Umbilical cord (tissue), 2 donors: ENCODE measurements around the gene MND1. TPM values are rescaled to one million over a fixed set of nuclear protein-coding genes. Genes with fewer than 3 reads are reported as not detected.
"Not testable (repeated sequence)": the region's sequence is repeated elsewhere in the genome, so short reads cannot be mapped to it uniquely, and the experiment has no call there.

Experiments used
- DNase-seq: peaks from one replicate; pipeline ENCODE4 v3.0.0-alpha.2; 2015; ENCODE audit warnings: low spot score
- total RNA-seq: library from RNA; depleted of rRNA; stranded (reverse); fragments of >200 nt; gene quantifications from one replicate; pipeline ENCODE4 v1.2.3, GENCODE V29; 2014; ENCODE audit warnings: low replicate concordance; ENCODE audit not compliant: insufficient read depth

Gene MND1
- total RNA-seq, 1 donor from 2014 or later = 5.8 TPM

DNA sequence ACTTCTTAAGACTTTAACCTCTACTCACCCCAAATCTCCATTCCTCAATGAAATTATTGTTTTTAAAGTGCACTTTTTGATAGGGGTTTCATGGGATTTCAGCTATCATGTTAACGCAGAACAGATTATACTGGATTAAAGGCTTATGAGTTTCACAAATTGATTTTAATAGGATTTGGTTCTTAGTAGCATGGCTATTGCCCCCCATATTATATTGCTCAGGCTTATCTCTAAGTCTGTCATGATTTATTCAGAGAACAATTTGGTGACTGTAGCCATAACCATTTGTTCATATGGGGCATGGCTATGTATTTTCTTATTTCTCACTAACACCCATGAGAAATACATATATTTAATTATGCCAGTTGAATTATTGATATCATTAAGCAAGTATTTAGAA, 57.0 kb downstream of the MND1 start:
- no peak for DNase-seq

DNA sequence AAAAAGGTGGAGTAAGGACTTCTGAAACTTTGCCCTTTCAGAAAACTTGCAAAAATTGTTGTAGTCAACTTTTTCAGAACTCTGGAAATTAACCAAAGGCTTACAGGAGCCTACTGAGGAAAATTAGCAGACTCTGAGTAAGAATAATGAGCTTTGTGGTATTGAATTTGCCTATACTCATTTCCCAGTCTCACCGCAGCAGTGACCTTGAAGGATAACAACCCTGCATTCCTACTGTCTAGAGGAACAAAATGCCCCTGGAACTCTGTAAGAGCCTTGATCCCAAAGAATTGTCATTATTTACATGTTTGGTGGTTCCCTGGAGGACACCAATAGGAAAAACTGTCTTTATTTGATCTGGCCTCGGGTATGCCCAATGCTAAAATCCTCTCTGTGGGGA, 57.9 kb downstream of the MND1 start:
- DNase-seq = no peak

DNA sequence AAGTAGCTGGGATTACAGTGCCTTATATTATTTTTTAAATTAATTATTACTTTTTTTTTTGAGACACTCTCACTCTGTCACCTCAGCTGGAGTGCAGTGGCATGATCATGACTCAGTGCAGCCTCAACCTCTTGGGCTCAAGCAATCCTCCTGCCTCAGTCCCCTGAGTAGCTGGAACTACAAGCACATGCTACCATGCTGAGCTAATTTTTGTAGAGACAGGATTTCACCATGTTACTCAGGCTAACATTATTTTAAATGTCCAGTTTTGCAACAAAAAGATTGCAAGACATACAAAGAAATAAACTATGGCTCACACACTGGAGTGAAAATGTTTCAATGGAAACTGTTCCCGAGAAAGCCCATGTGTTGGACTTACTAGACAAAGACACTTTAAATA, 59.2 kb downstream of the MND1 start:
- DNase-seq = no peak

DNA sequence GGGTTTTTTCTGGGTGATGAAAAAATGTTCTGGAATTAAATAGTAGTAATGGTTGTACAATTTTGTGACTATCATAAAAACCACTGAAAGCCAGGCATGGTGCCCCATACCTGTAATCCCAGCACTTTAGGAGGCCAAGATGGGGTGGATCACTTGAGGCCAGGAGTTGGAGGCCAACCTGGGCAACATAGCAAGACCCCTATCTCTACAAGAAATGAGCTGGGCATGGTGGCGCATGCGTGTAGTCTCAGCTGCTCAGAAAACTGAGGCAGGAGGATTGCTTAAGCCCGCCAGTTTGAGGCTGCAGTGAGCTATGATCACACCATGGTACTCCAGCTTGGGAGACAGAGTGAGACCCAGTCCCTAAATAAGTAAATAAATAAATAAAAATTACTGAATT, 63.4 kb downstream of the MND1 start:
- no peak for DNase-seq

DNA sequence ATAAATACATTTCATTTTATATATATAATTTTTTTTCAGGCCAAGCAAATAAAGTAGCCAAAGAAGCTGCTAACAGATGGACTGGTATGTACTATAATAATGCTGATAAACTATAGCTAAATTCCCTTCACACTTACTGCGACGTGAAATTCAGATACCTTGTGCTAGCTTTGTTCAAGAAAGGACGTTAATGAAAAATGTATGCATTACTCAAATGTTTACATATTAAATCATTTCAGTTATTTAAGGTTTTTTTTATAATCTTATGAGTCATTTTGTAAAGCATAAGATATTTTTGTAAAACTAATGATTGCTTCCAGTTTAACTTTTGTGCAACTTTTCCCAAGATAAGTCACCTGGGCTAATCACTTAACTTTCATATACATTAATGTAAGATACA, 64.4 kb downstream of the MND1 start:
- DNase-seq = no peak

DNA sequence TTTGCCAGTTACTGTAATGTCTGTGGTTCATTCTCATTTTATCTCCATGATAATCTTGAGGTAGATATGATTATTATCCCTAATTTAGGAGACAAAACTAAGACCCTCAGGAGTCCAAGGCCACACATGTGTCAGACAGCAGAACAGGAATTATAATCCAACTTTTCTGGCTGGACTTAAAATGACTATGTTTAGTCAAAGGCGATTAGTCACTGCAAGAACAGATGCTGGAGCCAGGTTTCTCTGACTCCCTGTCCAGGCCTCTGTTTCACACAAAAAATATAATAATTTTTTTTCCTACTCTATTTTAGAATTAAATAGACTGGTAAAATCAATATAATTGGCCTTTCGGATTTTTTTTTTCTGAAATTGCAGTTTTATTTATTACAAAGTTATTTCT, 64.9 kb downstream of the MND1 start:
- peak; percentile 51 for DNase-seq

DNA sequence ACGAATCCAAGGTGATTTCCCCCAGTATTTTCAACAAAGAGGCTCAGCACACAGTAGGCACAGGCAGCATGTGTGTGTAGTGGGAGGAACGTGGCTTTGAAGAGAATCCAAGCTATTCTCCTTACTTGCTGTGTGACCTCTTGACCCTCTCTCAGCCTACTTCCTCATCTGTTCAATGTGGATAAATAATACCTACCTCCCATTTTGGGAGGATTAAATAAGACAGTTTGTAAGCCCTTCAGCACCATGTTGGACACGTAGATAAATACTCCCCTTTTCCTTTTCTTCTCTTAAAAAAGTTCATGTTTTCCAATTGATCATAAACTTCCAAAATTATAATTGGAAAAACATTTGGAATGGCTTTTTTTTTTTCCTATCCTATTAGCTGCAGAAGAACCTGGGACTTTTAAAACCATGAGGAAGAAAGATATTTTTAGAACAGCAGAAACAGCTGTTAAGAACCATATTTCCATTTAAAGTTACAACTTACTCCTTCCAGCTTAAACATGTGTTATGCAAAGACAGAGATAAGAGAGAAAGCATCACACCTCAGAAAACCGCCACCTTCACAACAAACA, 65.5 kb downstream of the MND1 start:
- DNase-seq = peak; percentile 19

DNA sequence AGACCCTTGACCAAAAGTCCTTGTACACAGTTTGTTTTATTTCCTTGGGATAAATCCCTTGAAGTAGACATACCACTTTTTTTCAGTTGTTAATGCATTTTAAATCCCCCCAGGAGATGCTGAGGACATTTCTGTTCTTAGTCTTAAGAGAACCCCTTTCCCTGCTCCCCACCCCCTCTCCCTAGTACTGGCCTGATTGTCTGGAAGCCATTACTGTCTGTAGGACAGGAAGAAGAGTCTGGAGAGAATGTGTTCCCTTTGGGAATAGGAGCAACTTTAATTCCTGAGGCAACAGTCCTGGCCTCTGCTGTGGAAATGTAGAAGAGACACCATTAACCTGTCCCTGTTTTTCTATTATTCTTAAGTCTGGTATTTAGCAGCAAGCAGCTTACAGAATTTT, 69.4 kb downstream of the MND1 start:
- DNase-seq = no peak

DNA sequence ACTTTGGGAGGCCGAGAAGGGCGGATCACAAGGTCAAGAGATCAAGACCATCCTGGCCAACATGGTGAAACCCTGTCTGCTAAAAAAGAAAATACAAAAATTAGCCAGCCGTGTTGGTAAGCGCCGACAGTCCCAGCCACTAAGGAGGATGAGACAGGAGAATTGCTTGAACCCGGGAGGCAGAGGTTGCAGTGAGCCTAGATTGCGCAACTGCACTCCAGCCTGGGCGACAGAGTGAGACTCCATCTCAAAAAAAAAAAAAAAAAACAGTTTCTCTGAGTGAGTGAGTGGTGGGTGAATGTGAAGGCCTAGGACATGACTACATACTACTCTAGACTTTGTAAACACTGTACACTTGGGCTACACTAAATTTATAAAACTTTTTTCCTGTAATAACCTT, 72.0 kb downstream of the MND1 start:
- not testable (repeated sequence) for DNase-seq

DNA sequence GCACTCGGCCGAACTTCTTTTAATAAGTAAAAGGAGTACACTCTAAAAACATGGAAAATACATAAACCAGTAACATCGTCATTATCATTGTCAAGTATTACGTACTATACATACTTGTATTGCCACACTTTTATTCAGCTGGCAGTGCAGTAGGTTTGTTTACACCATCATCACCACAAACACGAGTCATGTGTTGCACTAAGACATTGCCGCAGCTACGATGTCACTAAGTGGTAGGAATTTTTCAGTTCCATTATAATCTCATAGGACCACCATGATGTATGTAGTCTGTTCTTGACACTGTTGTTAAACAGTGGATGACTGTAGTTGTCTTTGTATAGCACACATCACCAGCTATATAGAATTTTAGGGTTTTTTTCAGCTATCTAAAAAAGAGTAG, 73.6 kb downstream of the MND1 start:
- DNase-seq = no peak

DNA sequence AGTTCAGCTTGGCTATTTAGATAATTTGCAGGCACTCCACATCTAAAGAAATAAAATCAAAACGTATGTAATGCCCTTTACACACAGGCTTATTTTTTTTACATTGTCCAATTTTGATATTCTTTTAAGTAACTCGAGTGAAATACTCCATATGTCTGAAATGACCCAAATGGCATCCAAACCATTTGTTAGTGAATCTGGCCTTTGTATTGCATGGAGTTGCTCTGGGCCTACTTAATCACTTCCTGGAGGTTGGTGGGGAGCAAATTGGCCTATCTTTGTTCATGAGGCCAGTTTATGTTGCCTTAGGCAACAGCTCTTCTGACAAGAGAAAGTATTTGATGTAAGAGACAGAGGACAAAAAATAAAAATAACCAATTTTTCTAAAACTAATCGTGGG, 74.1 kb downstream of the MND1 start:
- no peak for DNase-seq

DNA sequence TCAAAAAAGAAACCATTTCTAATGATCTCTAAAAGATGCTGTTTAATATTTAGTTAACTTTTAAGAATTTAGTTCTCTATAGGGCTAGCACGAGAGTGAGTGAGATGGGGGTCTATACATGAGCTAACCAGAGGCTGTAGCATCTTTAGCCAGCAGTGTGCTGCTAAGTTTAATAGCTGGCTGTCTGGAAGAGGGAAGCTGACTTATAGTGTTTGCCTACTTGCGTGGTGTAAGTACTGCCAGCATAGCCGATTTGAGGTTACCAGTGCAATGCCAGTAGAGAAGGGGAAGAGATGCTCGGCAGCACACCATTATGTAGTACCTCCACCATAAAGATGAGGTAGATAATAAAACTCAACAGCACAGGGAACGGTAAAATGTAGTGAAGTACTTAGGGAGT, 74.5 kb downstream of the MND1 start:
- no peak for DNase-seq

DNA sequence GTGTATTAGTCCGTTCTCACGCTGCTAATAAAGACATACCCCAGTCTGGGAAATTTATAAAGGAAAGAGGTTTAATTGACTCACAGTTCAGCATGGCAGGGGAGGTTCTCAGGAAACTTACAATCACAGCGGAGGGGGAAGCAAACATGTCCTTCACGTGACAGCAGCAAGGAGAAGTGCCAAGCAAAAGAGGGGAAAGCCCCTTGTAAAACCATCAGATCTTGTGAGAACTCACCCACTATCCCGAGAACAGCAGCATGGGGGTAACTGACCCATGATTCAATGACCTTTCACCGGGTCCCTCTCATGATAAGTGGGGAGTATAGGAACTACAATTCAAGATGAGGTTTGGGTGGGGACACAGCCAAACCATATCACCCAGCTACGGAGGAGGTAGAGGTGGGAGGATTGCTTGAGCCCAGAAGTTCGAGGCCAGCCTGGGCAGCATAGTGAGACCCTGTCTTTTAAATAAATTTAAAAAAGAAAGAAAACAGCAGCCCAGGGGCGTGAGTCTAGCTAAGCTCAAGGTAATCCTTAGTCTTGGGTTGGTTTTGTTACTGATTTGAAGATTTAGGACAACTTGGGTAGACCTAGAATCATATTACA, 75.3 kb downstream of the MND1 start:
- no peak for DNase-seq

DNA sequence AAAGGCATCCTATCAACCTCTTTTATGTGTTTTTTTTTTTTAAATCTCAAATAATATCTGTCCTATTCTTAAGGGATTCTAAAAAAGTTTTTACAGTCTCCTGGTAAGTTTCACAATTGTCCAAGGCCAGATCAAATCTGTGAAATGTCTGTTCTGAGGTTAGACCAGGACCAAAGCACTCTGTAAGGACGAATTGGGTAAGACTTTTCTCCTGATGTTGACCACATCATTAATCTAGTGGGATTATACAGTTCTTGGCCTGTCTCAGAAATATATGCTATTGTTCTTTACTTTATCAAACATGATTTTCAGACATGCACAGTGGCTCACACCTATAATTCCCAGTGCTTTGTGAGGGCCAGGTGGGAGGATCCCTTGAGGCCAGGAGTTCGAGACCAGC, 75.9 kb downstream of the MND1 start:
- no peak for DNase-seq

DNA sequence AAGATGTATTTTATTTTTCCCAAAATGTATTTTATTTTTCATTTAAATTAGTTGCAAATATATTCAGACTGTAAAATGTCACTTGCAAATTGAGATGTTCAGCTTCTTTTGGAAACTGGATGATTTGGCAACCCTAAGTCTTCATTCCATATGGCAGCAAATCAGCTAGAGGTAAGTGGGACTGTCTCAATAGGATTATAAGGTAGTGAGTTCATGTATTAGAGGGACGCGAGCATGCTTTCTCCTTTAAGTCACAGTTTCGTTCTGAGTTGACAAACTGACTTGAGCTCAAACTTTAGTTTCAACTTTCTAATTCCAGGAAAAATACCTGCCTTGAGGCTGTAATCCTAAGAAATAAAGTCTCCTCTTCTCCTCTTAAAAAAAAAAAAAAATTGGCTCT, 77.5 kb downstream of the MND1 start:
- no peak for DNase-seq

DNA sequence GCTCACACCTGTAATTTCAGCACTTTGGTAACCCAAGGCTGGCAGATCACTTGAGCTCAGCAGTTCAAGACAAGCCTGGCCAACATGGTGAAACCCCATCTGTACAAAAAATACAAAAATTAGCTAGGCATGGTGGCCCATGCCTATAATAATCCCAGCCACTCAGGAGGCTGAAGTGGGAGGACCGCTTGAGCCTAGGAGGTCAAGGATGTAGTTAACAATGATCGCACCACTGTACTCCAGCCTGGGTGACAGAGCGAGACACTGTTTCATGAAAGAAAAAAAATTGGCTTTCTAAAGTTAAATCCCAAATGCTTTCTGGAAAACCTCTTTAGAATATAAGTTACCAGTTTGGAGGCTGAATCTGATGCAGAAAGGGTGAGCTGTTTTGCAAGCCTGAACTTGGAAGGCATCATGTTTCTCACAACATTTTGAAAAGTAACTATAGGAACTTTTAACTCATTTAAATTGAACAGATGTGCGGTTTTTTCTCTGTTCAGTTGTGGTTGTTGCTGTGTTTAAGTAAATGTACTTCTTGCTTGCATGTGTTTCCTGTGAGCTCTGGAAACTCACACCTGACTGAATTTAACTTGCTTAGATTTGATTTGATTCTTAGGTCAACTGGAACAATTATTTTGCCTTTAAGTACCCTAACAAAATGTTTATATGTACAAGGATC, 81.9 kb downstream of the MND1 start:
- no peak for DNase-seq

DNA sequence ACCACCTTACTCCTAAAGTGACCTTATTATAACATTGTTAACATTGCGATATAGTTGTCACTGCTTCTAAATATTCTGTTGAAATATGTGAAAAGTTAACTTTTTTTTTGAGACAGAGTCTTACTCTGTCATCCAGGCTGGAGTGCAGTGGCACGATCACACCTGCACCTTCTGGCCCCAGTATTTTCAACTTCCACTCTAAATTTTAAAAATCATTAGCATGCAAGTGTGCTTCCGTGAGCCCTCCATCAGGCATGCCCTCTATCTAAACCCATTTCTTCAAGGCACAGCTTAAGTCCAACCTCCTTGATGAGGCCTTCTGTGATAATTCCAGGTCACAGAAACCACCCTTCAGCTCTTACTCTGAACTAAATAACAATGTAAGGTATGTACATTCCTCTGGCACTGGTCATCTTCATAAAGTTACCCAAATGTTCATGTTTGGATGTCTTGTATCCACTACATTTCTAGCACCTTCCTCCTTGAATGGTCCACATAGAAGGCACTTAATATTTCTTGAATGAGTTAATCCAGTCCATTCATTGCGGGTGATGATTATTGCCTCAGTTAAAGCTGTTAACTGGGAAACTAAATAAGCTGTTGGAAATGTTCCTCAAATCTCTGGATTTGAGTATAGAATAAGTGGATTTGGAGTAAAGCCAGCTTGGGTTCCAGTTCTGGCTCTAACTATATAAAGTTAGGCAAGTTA, 83.0 kb downstream of the MND1 start:
- peak; percentile 11 for DNase-seq

DNA sequence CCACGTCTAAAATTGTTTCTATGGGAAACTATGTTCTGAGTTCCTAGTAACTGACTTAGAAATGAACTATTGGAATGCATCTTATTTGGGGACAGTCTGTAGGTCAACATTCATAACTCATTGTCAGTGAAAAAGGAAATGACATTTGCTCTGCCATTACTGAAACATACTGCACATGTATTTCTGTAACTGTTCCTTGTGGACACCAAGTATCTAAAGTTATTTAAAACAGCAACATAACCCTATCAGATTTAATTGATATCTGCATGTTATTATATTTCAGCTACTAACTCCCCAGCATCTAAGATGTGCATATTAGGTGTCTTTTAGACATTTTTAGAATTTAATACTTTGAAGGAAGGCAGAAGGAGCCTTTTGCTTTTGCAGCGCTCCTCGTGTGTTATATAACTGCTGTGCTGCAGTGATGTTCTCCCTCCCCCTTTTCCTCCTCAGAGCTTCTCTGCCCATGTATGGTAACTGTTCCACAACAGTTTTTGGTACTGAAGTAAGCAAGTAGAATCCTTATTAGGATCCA, 84.5 kb downstream of the MND1 start:
- peak; percentile 86 for DNase-seq

DNA sequence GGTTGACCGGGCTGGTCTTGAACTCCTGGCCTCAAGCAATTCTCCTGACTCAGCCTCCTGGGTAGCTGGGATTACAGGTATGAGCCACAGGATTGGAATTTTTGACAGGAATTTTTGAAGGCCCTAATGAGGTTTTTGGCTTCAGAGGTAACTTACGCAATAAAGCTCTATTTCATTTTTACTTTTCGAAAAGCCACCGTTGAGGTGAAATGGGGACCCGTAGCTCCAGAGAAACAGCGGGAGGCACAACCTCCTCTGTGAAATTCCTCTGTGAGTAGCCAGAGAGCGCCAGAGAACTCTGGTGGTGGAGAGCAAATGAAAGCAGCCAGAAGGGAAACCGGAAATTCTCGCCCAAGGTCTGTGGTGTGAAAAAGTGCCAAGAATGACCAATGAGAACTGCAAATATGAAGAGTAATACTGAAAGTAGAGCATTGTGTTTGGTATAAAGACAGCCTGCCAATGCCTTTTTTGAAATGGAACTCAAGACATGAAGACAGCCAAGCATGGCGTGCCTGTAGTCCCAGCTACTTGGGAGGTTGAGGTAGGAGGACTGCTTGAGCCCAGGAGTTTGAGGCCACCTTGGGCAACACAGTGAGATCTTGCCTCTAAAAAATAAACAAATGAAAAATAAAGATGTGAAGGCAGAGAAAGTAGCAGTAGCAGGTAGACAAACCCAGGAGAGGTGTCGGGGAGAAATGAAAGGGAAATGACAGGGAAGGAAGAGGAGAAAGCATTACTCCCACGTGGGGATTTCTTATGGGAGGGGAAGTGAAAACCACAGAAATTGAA, 88.7 kb downstream of the MND1 start:
- DNase-seq = peak; percentile 38

DNA sequence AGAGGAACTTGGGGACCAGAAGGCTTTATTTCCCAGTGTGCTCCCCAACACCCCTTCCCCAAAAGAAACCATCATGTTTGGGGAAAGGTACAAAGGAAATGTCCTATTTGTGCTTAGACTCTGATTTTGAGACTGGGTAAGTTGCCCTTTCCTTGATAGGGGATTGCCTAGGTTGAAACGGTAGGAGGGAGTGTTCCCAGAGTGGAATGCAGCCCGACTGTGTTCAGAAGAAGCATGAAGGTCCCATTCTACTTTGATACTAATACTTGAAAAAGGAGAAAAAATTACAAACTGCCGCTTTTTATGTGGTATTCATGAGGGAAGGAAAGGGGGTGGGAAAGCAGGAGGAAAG, 89.2 kb downstream of the MND1 start:
- DNase-seq = no peak

DNA sequence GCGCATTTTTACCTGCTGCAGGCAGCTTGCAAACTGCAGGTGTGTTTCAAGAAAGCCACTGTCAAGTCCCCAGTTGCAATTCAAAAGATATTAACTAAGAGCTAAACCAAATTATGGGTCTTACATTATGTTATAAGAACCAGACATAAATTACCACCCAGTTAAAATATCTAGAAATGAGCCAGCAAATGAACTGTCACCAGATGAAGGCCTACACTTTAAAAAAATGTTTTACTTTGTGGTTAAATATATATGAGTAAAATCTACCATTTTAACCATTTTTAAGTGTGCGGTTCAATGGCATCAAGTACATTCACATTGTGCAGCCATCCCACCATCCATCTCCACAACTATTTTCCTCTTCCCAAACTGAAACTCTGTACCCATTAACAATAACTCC, 89.7 kb downstream of the MND1 start:
- no peak for DNase-seq
